ENCODE results near the gene ARCN1. TPM values are rescaled to one million over a fixed set of nuclear protein-coding genes. Genes with fewer than 3 reads are reported as not detected.

Gene ARCN1
- total RNA-seq, 1 donor from 2014 or later: 91.3 TPM

- ChIA-PET CTCF (no interaction called here), POLR2A (no interaction called here)
- intact Hi-C loops (cut with micrococcal nuclease): no loop called here
- DNase-seq (no peak), ATAC-seq (ENCODE audit: low read depth) (no peak)
- Mint-ChIP-seq H3K4me3 (no peak overlapping the region), H3K27me3 (no peaks in the 10 kb centered on the region), H3K36me3 (ENCODE audit: low read depth) (no peaks in the 10 kb centered on the region), H3K27ac (no peak overlapping the region), H3K9me3 (no peaks in the 10 kb centered on the region), H3K4me1 (no peaks in the 10 kb centered on the region)
- no peak for TF ChIP-seq CTCF (IDR thresholded peaks at IDR 0.05)
These were observed 73.0 kb downstream of the ARCN1 start for GRCh38 chr11:118645066-118645715.

GRCh38 chr11:118646393-118646792, 74.2 kb downstream of the ARCN1 start:
- ChIA-PET CTCF (no interaction called here), POLR2A (no interaction called here)
- H3K9me3 Mint-ChIP-seq: no peaks in the 10 kb centered on the region
- intact Hi-C loops (cut with micrococcal nuclease): no loop called here
- TF ChIP-seq CTCF (IDR thresholded peaks at IDR 0.05): no peak
- H3K4me1 Mint-ChIP-seq: no peaks in the 10 kb centered on the region
- H3K27me3 Mint-ChIP-seq: no peaks in the 10 kb centered on the region
- no peak overlapping the region for H3K4me3 Mint-ChIP-seq
- no peak overlapping the region for H3K27ac Mint-ChIP-seq
- ATAC-seq (ENCODE audit: low read depth) (no peak), DNase-seq (no peak)
- H3K36me3 Mint-ChIP-seq (ENCODE audit: low read depth): no peaks in the 10 kb centered on the region

- DNase-seq (no peak), ATAC-seq (ENCODE audit: low read depth) (no peak)
- no peaks in the 10 kb centered on the region for H3K9me3 Mint-ChIP-seq
- no peak for TF ChIP-seq CTCF (IDR thresholded peaks at IDR 0.05)
- intact Hi-C loops (cut with micrococcal nuclease): no loop called here
- H3K4me1 Mint-ChIP-seq: no peaks in the 10 kb centered on the region
- H3K36me3 Mint-ChIP-seq (ENCODE audit: low read depth): no peaks in the 10 kb centered on the region
- ChIA-PET POLR2A (no interaction called here), CTCF (no interaction called here)
- no peak overlapping the region for H3K27ac Mint-ChIP-seq
- no peaks in the 10 kb centered on the region for H3K27me3 Mint-ChIP-seq
- H3K4me3 Mint-ChIP-seq: no peak overlapping the region
These were observed 76.1 kb downstream of the ARCN1 start for GRCh38 chr11:118648291-118648690.

GRCh38 chr11:118649941-118650340, 77.7 kb downstream of the ARCN1 start:
- Mint-ChIP-seq H3K4me3 (no peak overlapping the region), H3K9me3 (no peaks in the 10 kb centered on the region), H3K27me3 (no peaks in the 10 kb centered on the region), H3K36me3 (ENCODE audit: low read depth) (no peaks in the 10 kb centered on the region), H3K4me1 (no peaks in the 10 kb centered on the region), H3K27ac (no peak overlapping the region)
- DNase-seq (no peak), ATAC-seq (ENCODE audit: low read depth) (no peak)
- ChIA-PET POLR2A (no interaction called here), CTCF (no interaction called here)
- intact Hi-C loops (cut with micrococcal nuclease): no loop called here
- TF ChIP-seq CTCF (IDR thresholded peaks at IDR 0.05): no peak

GRCh38 chr11:118650366-118650765, 78.2 kb downstream of the ARCN1 start:
- H3K4me1 Mint-ChIP-seq: no peaks in the 10 kb centered on the region
- CTCF ChIA-PET: no interaction called here

More at GRCh38 chr11:118650366-118650765, 78.2 kb downstream of the ARCN1 start:
- H3K36me3 Mint-ChIP-seq (ENCODE audit: low read depth): no peaks in the 10 kb centered on the region
- POLR2A ChIA-PET: no interaction called here
- no peak for DNase-seq
- no peak for TF ChIP-seq CTCF (IDR thresholded peaks at IDR 0.05)
- H3K27me3 Mint-ChIP-seq: no peaks in the 10 kb centered on the region
- H3K9me3 Mint-ChIP-seq: no peaks in the 10 kb centered on the region
- intact Hi-C loops (cut with micrococcal nuclease): no loop called here
- no peak overlapping the region for H3K27ac Mint-ChIP-seq
- no peak for ATAC-seq (ENCODE audit: low read depth)
- H3K4me3 Mint-ChIP-seq: no peak overlapping the region

Measured in activated B cell treated with CpG ODN at 0.5 μM for 24 hours (primary cell).